ENCODE results near the gene NDUFS6.
"Not testable (repeated sequence)": the region's sequence is repeated elsewhere in the genome, so short reads cannot be mapped to it uniquely, and the experiment has no call there.

Gene NDUFS6

DNA sequence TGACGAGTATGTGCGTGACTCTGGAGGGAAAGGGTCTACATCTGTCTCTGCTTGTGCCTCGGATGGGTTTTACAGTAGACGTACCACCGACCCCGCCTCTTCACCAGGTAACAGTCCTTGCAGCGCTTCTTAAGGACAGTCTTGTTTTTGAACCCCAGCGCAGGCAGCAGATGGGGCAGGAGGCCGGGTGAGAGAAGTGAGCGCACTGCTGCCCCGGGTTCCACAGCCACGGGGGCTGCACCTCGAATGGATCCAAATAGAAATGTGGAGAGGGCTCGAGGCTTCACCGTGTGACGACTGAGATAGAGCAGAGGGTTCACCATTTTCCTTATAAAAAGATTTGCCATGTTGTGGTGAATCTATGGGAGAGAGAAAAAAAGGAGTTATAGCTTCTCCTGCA, 2.6 kb upstream of the NDUFS6 start:
- not testable (repeated sequence) for DNase-seq (ENCODE audit: low spot score)

DNA sequence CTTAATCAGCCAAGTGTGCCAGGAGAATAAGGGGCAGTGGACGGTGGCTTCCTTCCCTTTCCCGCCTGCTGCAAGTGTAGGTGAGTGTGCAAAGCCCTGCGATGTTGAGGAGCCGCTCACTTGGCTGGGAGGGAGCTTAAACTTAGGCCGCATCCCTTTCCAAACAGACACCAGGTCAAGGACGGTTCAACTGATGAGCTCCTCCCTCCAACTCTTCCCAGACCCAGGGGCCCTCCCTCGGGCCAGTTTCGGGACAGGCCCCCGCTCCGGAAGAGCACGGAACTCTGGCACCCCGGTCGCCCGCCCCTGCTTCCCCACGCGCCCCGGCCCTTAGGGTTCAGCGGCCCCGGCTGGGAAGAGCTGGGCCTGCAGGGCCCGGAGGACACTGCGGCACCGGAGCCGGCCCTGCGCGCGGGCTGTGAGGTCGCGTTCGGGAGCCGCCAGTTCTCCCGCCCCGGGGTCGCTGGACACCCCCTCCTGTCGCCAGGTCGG, 2.1 kb upstream of the NDUFS6 start:
- DNase-seq (ENCODE audit: low spot score): no peak

DNA sequence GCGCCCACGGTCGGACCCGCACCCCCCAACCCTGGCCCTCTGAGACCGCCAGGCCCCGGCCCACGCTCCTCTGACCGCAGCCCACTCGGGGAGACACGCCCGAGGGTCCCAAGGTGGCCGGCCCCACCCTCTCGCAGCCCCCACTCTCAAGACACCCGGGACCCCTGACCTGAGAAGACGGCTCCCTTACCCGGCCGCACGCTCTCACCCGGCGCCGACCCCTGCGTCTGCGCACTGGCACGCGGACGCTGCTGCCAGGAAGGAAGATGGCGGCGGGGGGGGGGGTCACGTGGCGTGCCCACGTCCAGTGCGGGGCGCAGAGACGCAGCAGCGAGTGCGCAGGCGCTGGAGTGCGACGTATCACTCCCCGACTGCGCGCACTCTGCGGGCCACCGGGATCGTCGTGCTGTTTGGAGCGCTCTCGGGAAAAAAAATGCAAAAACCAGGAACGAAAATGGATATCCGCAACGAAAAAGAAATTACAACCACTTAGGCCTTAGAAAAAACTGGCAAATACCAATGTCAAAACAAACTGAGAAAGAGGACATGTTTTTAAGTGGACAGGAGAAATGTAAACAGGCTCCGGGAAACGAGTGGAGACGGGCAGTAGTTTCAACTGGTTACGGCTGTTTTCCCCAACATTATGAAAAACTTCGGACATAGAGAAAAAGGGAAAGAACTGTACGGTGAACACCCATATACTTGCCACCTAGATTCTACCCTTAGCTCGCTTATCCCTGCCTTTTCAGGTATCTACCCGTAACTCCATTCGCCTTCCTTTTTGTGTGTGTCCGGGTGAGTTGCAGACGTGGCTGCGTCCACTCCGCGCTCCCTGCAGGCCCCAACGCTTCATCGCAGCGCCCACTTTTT, 1.4 kb upstream of the NDUFS6 start, which contains the start of gene MRPL36:
Gene MRPL36 (minus strand): TSS at position 236 of the 870 bp plus-strand sequence. CDS start 902 bp downstream, outside the sequence.
- DNase-seq (ENCODE audit: low spot score): peak; percentile 91

GRCh38 chr5:1800472-1801221, 560 bp upstream of the NDUFS6 start:
- DNase-seq (ENCODE audit: low spot score): peak; percentile 51

DNA sequence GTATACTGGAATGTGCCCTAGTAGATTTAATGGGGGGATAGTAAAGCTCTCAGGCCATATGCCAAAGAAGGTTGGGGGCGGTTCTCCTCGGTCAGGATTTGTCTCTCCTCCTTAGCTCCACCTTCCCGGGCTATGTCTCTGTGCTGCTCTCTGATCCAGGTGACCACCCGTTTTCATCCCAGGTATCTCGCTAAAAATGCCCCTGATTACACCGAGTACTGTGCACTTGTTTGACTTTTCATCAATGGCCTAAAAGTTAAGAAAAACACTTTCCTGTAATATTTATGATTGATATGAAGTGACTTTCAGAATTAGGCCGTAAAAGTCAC, 724 bp downstream of the NDUFS6 start:
- no peak for DNase-seq (ENCODE audit: low spot score)

- no peak for DNase-seq (ENCODE audit: low spot score)
These were observed 2.0 kb downstream of the NDUFS6 start for GRCh38 chr5:1803192-1803591.

- DNase-seq (ENCODE audit: low spot score): no peak
These were observed 2.9 kb downstream of the NDUFS6 start for GRCh38 chr5:1804001-1804690.

DNA sequence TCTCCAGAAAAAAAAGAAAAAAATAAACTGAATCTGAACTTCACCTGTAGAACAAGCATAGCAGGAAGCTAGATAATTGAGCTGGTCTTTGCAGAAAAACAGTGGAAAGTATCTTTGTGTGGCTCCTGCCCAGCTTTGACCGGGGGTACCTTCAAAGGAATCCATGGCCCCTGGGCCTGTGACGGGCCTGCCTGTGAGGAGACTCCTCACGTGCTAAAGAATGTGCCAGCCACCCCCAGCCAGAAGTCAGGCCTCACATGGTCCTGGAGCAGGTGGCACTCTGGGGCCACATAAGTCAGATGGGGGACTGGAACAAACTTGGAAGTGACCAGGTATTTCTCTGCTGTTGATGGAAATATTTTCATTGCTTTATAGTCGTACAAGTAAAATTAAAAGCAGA, 4.1 kb downstream of the NDUFS6 start:
- DNase-seq (ENCODE audit: low spot score): no peak

DNA sequence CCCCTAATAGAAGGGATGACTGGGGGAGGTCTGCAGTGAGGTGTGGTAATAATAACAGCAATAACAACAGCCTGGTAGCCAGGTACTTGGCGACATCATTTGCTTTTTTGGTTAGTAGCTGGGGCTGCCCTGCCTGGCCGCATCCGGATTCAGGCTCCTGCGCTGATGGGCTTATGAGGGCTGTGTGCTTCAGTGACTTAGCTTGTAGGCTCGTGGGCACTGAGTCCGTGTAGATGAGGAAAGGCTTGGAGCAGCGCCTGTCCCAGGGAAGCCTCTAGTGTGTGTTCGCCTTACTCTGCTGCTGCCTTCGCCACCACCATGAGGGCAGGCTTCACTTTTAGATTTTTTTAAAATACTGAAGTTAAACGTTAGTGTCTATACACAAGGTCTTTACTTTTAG, 4.5 kb downstream of the NDUFS6 start:
- DNase-seq (ENCODE audit: low spot score): no peak

DNA sequence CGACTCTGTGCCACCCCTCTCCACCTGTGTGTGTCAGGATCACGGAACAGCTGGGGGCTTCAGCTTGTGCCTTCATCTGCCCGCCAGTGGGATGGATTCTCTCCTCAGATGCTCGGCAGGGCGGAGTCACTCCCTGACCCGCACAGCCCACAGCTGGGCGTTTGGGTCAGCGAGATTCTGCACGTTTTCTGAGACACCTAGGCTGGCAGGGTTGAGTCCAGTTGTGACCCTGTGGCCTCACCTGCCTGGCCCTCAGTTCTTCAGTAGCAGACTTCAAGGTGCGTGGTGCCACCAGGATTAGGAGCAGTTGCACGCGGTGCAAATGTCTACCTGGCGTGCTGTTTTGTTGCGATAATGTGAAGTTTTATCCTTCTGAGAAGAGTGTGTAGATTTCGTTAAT, 5.0 kb downstream of the NDUFS6 start:
- no peak for DNase-seq (ENCODE audit: low spot score)

GRCh38 chr5:1806974-1807373, 5.8 kb downstream of the NDUFS6 start:
- no peak for DNase-seq (ENCODE audit: low spot score)

DNA sequence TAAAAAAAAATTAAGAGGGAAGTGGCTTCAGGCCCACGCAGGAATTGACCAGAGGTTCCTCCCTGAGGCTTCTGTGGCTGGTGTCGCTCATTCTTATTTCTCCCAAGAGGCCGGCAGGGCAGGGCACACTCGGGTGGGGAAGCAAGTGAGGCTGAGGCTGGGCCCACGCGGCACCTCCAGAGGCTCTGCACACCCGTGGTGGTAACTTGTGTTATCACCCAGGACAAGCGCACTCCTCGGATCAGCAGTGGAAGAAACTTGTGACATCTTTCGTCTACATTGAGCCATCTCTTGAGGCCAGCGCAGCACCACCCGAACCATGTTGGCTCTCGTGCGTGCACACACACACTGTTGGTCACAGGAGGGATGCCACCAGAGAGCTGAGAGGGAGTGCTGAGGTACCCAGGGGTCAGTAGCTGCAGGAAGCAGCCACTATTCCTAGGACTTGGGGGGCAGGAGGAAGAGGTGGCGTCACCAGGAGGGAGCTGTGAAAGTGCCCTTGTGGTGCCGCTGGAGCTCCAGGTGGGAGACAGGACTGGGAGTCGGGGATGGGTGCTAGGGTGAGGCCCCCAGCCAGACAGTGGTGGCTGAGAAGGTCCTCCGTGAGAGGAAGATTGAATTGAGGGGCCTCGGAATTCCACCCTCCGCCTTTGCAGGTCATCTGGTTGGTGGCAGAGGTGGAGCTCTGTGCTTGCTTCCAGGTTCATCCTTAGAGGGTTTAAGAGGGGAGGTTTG, 6.4 kb downstream of the NDUFS6 start:
- DNase-seq (ENCODE audit: low spot score): no peak

GRCh38 chr5:1808439-1808838, 7.2 kb downstream of the NDUFS6 start:
- DNase-seq (ENCODE audit: low spot score): no peak

- DNase-seq (ENCODE audit: low spot score): no peak
These were observed 8.3 kb downstream of the NDUFS6 start for GRCh38 chr5:1809416-1810035.

- no peak for DNase-seq (ENCODE audit: low spot score)
These were observed 9.4 kb downstream of the NDUFS6 start for GRCh38 chr5:1810581-1811101.

GRCh38 chr5:1814183-1815020, 13.2 kb downstream of the NDUFS6 start:
- DNase-seq (ENCODE audit: low spot score): no peak

DNA sequence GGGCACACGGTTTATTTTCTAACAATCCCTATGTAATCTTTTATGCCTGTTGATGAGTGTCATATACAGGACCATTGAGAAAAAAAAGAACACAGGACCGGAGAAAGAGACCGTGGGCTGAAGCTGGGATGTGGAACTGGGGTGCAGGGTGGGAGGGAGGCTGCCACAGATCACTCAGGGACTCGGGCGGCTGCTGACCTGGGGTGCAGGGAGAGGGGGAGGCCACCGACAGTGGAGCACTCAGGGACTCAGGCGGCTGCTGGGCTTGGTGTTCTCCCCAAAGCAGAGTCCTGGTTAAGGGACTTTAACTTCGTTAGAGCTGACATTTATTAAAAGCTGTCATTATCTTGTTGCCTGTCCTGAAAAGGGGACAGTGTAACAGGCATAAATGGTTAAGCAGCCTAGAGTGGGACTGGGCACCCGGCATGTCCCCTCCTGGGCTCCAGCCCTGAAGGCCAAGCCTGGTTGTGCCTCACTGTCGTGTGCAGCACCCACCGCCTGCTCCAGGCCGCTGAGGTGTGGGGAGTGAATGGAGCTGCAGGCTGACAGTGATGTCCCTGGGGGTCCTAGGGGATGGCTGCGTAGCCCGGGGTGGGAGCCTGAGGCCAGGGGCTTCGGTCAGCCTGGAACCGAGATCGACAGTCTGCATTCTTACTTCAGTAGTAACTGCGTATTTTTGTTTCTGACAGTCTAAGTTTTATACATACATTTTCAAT, 14.0 kb downstream of the NDUFS6 start:
- DNase-seq (ENCODE audit: low spot score): no peak

- no peak for DNase-seq (ENCODE audit: low spot score)
These were observed 14.7 kb downstream of the NDUFS6 start for GRCh38 chr5:1815881-1816292.

- DNase-seq (ENCODE audit: low spot score): not testable (repeated sequence)
These were observed 15.4 kb downstream of the NDUFS6 start for GRCh38 chr5:1816495-1817089.

All from CD4-positive, alpha-beta T cell treated with Interleukin-2 at 100 ng/mL for 4 hours (primary cell).